ENCODE data around the gene ESR2. TPM values are rescaled to one million over a fixed set of nuclear protein-coding genes. Genes with fewer than 3 reads are reported as not detected.
"Not testable (repeated sequence)": the region's sequence is repeated elsewhere in the genome, so short reads cannot be mapped to it uniquely, and the experiment has no call there.

Gene ESR2
- total RNA-seq, 1 donor from 2014 or later = 0.16 TPM

- peaks cover 6% of the 10 kb centered on the region for H3K36me3 Mint-ChIP-seq (ENCODE audit: unreplicated experiment)
- TF ChIP-seq, protein P1, sequence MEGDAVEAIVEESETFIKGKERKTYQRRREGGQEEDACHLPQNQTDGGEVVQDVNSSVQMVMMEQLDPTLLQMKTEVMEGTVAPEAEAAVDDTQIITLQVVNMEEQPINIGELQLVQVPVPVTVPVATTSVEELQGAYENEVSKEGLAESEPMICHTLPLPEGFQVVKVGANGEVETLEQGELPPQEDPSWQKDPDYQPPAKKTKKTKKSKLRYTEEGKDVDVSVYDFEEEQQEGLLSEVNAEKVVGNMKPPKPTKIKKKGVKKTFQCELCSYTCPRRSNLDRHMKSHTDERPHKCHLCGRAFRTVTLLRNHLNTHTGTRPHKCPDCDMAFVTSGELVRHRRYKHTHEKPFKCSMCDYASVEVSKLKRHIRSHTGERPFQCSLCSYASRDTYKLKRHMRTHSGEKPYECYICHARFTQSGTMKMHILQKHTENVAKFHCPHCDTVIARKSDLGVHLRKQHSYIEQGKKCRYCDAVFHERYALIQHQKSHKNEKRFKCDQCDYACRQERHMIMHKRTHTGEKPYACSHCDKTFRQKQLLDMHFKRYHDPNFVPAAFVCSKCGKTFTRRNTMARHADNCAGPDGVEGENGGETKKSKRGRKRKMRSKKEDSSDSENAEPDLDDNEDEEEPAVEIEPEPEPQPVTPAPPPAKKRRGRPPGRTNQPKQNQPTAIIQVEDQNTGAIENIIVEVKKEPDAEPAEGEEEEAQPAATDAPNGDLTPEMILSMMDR (IDR thresholded peaks at IDR 0.05) = no peak
- no peak overlapping the region for H3K27ac Mint-ChIP-seq (ENCODE audit: unreplicated experiment)
- H3K9me3 Mint-ChIP-seq (ENCODE audit: unreplicated experiment) = peaks cover 3% of the 10 kb centered on the region
- DNase-seq (ENCODE audit: extremely low spot score, unreplicated experiment) = no peak
- H3K27me3 Mint-ChIP-seq (ENCODE audit: unreplicated experiment) = no peaks in the 10 kb centered on the region
- H3K4me3 Mint-ChIP-seq (ENCODE audit: unreplicated experiment) = no peak overlapping the region
- H3K4me1 Mint-ChIP-seq (ENCODE audit: unreplicated experiment) = peaks cover 28% of the 10 kb centered on the region
Observed at GRCh38 chr14:64190974-64191502, 103.1 kb downstream of the ESR2 start.

- H3K4me1 Mint-ChIP-seq (ENCODE audit: unreplicated experiment) = peaks cover 28% of the 10 kb centered on the region
- peaks cover 6% of the 10 kb centered on the region for H3K36me3 Mint-ChIP-seq (ENCODE audit: unreplicated experiment)
- H3K4me3 Mint-ChIP-seq (ENCODE audit: unreplicated experiment) = no peak overlapping the region
- H3K27ac Mint-ChIP-seq (ENCODE audit: unreplicated experiment) = no peak overlapping the region
- DNase-seq (ENCODE audit: extremely low spot score, unreplicated experiment) = no peak
- H3K9me3 Mint-ChIP-seq (ENCODE audit: unreplicated experiment) = peaks cover 3% of the 10 kb centered on the region
- TF ChIP-seq, protein P1 (IDR thresholded peaks at IDR 0.05) = no peak
- H3K27me3 Mint-ChIP-seq (ENCODE audit: unreplicated experiment) = no peaks in the 10 kb centered on the region
Observed at GRCh38 chr14:64187331-64187730, 106.8 kb downstream of the ESR2 start.

GRCh38 chr14:64186231-64187129, 107.7 kb downstream of the ESR2 start:
- H3K27ac Mint-ChIP-seq (ENCODE audit: unreplicated experiment) = no peak overlapping the region
- H3K27me3 Mint-ChIP-seq (ENCODE audit: unreplicated experiment) = no peaks in the 10 kb centered on the region
- peaks cover 23% of the 10 kb centered on the region for H3K4me1 Mint-ChIP-seq (ENCODE audit: unreplicated experiment)
- H3K4me3 Mint-ChIP-seq (ENCODE audit: unreplicated experiment) = no peak overlapping the region
- peaks cover 6% of the 10 kb centered on the region for H3K36me3 Mint-ChIP-seq (ENCODE audit: unreplicated experiment)
- TF ChIP-seq, protein P1 (IDR thresholded peaks at IDR 0.05) = no peak
- no peak for DNase-seq (ENCODE audit: extremely low spot score, unreplicated experiment)
- peaks cover 3% of the 10 kb centered on the region for H3K9me3 Mint-ChIP-seq (ENCODE audit: unreplicated experiment)

GRCh38 chr14:64185184-64185583, 109.0 kb downstream of the ESR2 start:
- Mint-ChIP-seq H3K9me3 (ENCODE audit: unreplicated experiment) (no peaks in the 10 kb centered on the region), H3K36me3 (ENCODE audit: unreplicated experiment) (peaks cover 2% of the 10 kb centered on the region), H3K27me3 (ENCODE audit: unreplicated experiment) (no peaks in the 10 kb centered on the region), H3K4me3 (ENCODE audit: unreplicated experiment) (no peak overlapping the region), H3K4me1 (ENCODE audit: unreplicated experiment) (peaks cover 21% of the 10 kb centered on the region), H3K27ac (ENCODE audit: unreplicated experiment) (no peak overlapping the region)
- TF ChIP-seq, protein P1 (IDR thresholded peaks at IDR 0.05) = no peak
- DNase-seq (ENCODE audit: extremely low spot score, unreplicated experiment) = no peak

- no peak overlapping the region for H3K4me3 Mint-ChIP-seq (ENCODE audit: unreplicated experiment)
- no peak for DNase-seq (ENCODE audit: extremely low spot score, unreplicated experiment)
- H3K27me3 Mint-ChIP-seq (ENCODE audit: unreplicated experiment) = no peaks in the 10 kb centered on the region
- TF ChIP-seq, protein P1 (IDR thresholded peaks at IDR 0.05) = no peak
- peaks cover 21% of the 10 kb centered on the region for H3K4me1 Mint-ChIP-seq (ENCODE audit: unreplicated experiment)
- peaks cover 2% of the 10 kb centered on the region for H3K36me3 Mint-ChIP-seq (ENCODE audit: unreplicated experiment)
- no peak overlapping the region for H3K27ac Mint-ChIP-seq (ENCODE audit: unreplicated experiment)
- no peaks in the 10 kb centered on the region for H3K9me3 Mint-ChIP-seq (ENCODE audit: unreplicated experiment)
Observed at GRCh38 chr14:64184103-64184729, 110.0 kb downstream of the ESR2 start.

DNA sequence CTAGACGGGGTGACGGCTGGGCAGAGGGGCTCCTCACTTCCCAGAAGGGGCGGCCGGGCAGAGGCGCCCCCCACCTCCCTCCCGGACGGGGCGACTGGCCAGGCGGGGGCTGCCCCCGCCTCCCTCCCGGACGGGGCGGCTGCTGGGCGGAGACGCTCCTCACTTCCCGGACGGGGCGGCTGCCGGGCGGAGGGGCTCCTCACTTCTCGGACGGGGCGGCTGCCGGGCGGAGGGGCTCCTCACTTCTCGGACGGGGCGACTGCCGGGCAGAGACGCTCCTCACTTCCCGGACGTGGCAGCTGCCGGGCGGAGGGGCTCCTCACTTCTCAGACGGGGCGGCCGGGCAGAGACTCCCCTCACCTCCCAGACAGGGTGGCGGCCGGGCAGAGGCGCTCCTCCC, 111.3 kb downstream of the ESR2 start:
- H3K36me3 Mint-ChIP-seq (ENCODE audit: unreplicated experiment); H3K27me3 Mint-ChIP-seq (ENCODE audit: unreplicated experiment); DNase-seq (ENCODE audit: extremely low spot score, unreplicated experiment); H3K4me3 Mint-ChIP-seq (ENCODE audit: unreplicated experiment); H3K27ac Mint-ChIP-seq (ENCODE audit: unreplicated experiment); H3K9me3 Mint-ChIP-seq (ENCODE audit: unreplicated experiment): not testable (repeated sequence)
- peaks cover 14% of the 10 kb centered on the region for H3K4me1 Mint-ChIP-seq (ENCODE audit: unreplicated experiment)
